HG02884 (cell line): Measurements from ENCODE around the gene SPATA16.

ENCODE experiments used
- ATAC-seq: cut with Tn5 transposase; IDR thresholded peaks from one replicate; pipeline ENCODE4 v1.9.1; 2021; ENCODE audit warnings: mild to moderate bottlenecking, moderate library complexity; ENCODE audit not compliant: unreplicated experiment

The SPATA16 gene

DNA sequence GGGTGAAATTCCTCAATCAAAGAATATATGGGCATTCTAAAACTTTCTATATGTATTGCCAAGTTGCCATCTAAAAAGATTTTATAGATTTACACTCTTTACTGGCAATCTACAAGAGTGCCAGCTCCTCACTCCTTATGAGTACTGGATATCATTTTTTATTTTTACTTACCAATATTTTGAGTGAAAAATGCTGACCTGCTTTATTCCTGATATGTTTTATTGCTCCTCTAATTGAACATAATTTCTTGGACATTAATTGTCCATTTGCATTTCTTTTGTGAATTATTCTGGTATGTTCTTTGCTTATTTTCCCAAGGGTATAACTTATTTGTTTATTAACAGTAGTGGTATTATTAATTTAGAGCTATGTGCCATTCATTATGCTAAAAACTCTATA, 293.7 kb downstream of the SPATA16 start:
- ATAC-seq, result no peak

DNA sequence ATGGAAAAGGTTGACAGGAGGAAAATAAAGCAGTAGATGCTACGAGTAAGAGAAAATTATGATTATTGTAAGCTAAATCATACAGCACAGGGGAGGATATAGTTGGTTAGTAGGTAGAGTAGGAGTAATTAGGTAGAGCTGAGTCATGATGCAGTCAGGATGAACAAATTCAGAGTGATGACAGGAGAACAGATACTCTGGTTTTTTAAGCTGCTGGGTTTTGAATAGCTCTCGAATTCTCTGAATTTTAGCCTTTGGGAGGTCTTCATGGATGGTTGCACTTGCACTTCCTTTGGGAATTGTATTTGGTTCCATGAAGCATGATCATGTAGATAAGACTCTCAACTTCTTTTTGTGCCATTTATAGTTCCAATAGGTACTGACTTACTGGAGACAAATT, 294.3 kb downstream of the SPATA16 start:
- no peak for ATAC-seq

DNA sequence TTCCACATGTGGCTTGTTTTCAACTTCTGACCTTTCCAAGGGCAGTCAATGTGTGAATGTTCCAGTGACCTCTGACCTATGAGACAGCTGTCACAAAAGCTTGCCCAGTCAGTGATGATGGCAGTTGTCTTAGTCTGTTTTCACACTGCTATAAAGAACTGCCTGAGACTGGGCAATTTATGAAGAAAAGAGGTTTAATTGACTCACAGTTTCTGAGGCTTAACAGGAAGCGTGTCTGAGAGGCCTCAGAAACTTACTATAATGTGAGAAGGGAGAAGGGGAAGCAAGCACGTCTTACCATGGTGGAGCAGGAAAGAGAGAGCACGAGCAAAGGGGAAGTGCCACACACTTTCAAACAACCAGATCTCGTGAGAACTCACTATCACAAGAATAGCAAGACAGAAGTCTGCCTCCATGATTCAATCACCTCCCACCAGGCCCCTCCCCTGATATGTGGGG, 294.9 kb downstream of the SPATA16 start:
- ATAC-seq, result peak; percentile 72

DNA sequence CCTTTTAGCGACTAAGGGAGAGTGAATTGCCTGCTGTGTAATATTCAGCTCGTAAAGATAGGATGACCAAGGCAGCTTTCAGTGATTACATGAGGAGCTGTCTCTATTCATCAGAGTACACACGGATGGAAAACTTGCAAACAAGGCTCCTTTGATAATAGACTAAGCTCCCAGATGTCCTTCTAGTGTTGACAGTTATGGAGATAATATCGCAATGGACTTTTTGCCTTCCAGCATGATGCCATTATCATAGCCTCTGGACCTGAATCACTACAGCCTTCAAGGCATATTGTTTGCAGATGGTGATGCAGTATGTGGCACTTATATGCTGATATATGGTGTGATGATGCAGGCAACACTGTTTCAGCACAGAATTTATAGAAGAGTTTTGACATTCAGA, 296.6 kb downstream of the SPATA16 start:
- ATAC-seq, result no peak

DNA sequence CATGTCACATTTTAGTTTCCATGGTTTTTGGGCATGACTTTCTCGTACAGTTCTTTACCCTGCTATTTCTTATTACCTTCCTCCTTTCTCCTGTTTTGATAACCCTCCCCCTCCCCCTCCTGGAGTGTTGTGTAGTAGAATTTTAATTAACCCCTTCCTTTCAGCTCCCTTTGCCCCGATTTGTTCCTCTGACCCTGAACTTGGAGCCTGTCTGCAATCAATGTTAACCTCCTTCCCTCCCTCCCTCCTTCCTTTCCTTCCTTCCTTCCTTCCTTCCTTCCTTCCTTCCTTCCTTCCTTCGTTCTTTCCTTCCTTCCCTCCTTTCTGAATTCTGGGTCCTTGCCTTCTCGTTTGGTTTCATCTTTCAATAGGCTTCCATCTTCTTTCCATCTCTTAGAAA, 300.1 kb downstream of the SPATA16 start:
- ATAC-seq, result no peak

DNA sequence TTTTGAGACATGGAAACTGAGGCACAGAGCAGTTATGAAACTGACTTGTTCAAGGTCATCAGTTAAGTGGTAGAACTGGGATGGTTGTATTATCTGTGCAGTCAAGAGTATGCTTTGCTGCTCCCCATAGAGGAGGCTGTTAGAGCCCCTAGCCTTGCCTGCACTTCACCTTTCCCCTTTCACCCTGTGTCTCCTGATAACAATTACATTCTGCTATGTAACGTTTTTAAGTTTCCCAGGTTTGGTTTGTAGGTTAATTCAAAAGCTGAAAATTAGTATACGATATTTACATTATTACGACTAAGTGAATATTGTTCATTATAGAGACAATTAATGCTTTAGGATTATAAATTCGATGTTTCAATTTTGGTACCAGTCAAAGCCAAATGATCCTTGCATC, 300.6 kb downstream of the SPATA16 start:
- ATAC-seq, result no peak

DNA sequence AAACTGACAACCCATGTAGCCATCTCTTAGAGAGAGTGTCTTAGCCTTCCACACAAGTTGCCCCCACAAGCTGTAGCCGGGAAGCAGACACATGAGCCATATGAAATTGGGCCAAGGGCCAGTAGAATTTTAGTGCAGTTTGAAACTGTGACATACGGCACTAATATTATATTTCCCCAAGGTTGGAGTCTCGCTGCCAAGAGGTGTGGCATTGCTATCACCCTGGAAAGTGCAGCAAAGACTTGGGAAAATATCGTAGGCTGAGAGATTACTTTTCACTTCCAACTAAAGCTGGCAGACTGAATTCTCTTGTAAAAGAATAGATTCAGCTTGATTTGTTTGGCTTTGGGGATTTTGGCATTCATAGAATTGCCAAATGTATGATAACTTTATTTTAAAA, 301.4 kb downstream of the SPATA16 start:
- ATAC-seq, result no peak
